ENCODE data around the gene GINS1. TPM values are rescaled to one million over a fixed set of nuclear protein-coding genes. Genes with fewer than 3 reads are reported as not detected.

GINS1 gene
- total and polyA plus RNA-seq, 2 donors (not counting 3 experiments of a cell fraction or from before 2014, with no cell fraction given) = 8.2 to 26.3 TPM

DNA sequence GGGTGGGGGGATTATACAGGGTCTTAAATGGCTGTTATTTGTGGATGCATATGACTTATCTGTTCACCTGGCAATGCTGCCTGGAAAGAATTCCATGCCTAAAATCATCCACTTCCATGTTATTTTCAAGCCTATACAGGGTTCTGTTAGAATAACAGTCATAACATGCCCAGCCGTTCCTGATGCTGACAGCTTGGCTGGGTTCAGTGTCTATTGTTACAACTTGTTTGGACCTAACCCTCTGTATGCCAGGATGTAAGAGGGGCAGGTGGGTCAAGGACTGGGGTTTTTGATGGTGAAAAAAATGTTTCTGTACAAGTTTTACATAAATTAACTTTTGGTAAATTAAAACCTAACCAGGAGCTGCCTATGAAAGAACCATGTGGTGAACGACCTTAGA is 79.8 kb downstream of the GINS1 start:
- FAIRE-seq (no peak), DNase-seq (ENCODE audit: low read depth, low spot score) (peak; percentile 79)
- dilution Hi-C loops (cut with MboI; ENCODE audit: extremely low pct_ligation_motif_present, low sequenced_read_pairs) (no loop called here), intact Hi-C loops (cut with micrococcal nuclease) (loop anchor here (5.0 kb wide), 1 partner anchor 85 kb away; no protein-coding TSS in a partner anchor)
- H3K9me3 ChIP-seq (replicated peaks; ENCODE audit: control insufficient read depth, insufficient read depth, low read length) = no peaks in the 10 kb centered on the region
- peaks cover 33% of the 10 kb centered on the region for H3K4me1 ChIP-seq (ENCODE audit: control insufficient read depth, extremely low read depth, insufficient read depth, low read length)
- H4K20me1 ChIP-seq (replicated peaks; ENCODE audit: control insufficient read depth, extremely low read depth, insufficient read depth, low read length) = no peaks in the 10 kb centered on the region
- no peaks in the 10 kb centered on the region for H3K9me1 ChIP-seq (replicated peaks; ENCODE audit: control insufficient read depth, extremely low read depth, insufficient read depth, low read length)
- no peaks in the 10 kb centered on the region for H3K27me3 ChIP-seq (ENCODE audit: control insufficient read depth in 2 of 2, insufficient read depth in 2 of 2, low read length in 2 of 2)
- peaks cover 0 to 15% of the 10 kb centered on the region in 2 experiments for H3K36me3 ChIP-seq (ENCODE audit: control insufficient read depth in 2 of 2, extremely low read depth in 1 of 2, insufficient read depth in 2 of 2, low read length in 2 of 2)
- TF ChIP-seq POLR2A (IDR thresholded peaks at IDR 0.05; ENCODE audit: low read depth, low read length) (no peak), EZH2 (IDR thresholded peaks at IDR 0.05; ENCODE audit: borderline replicate concordance, low read depth, low read length, severe bottlenecking) (no peak)
- TF ChIP-seq, protein P1, sequence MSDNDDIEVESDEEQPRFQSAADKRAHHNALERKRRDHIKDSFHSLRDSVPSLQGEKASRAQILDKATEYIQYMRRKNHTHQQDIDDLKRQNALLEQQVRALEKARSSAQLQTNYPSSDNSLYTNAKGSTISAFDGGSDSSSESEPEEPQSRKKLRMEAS (IDR thresholded peaks at IDR 0.05; ENCODE audit: insufficient read depth, insufficient read length) = no peak
- ChIA-PET CTCF (interaction anchor here (0.9 to 1.8 kb wide), 5 partner anchors 11 to 88 kb away, joined by 3 to 5 read pairs (median 4); no protein-coding TSS in a partner anchor), POLR2A (no interaction called here)
- no peak overlapping the region for H3K4me3 ChIP-seq (replicated peaks in 1 of 3; ENCODE audit: insufficient read depth in 1 of 3, low read depth in 1 of 3, low read length in 3 of 3)
- H3K9ac ChIP-seq (replicated peaks; ENCODE audit: extremely low read depth, insufficient read depth, low read length) = no peak overlapping the region
- no TSS peak for BruUV-seq (replicated peaks)
- no peak overlapping the region for H3K4me2 ChIP-seq (ENCODE audit: insufficient read depth, low read length)
- no peak overlapping the region for H3K27ac ChIP-seq (ENCODE audit: insufficient read depth, low read depth, low read length)
- no peaks in the 10 kb centered on the region for H3K79me2 ChIP-seq (ENCODE audit: control insufficient read depth, insufficient read depth, low read length)
- no peak overlapping the region for H2AFZ ChIP-seq (ENCODE audit: low read depth, low read length)

GRCh38 chr20:25487975-25488374 is 80.5 kb downstream of the GINS1 start:
- Histone ChIP-seq H3K36me3 (ENCODE audit: control insufficient read depth in 2 of 2, extremely low read depth in 1 of 2, insufficient read depth in 2 of 2, low read length in 2 of 2) (peaks cover 0 to 15% of the 10 kb centered on the region in 2 experiments), H3K79me2 (ENCODE audit: control insufficient read depth, insufficient read depth, low read length) (no peaks in the 10 kb centered on the region), H3K4me3 (replicated peaks in 1 of 3; ENCODE audit: insufficient read depth in 1 of 3, low read depth in 1 of 3, low read length in 3 of 3) (no peak overlapping the region), H3K4me1 (ENCODE audit: control insufficient read depth, extremely low read depth, insufficient read depth, low read length) (peaks cover 33% of the 10 kb centered on the region), H3K27ac (ENCODE audit: insufficient read depth, low read depth, low read length) (no peak overlapping the region), H3K9ac (replicated peaks; ENCODE audit: extremely low read depth, insufficient read depth, low read length) (no peak overlapping the region), H3K4me2 (ENCODE audit: insufficient read depth, low read length) (no peak overlapping the region), H4K20me1 (replicated peaks; ENCODE audit: control insufficient read depth, extremely low read depth, insufficient read depth, low read length) (no peaks in the 10 kb centered on the region), H3K9me3 (replicated peaks; ENCODE audit: control insufficient read depth, insufficient read depth, low read length) (no peaks in the 10 kb centered on the region), H2AFZ (ENCODE audit: low read depth, low read length) (no peak overlapping the region), H3K9me1 (replicated peaks; ENCODE audit: control insufficient read depth, extremely low read depth, insufficient read depth, low read length) (no peaks in the 10 kb centered on the region), H3K27me3 (ENCODE audit: control insufficient read depth in 2 of 2, insufficient read depth in 2 of 2, low read length in 2 of 2) (no peaks in the 10 kb centered on the region)
- ChIA-PET CTCF (interaction anchor here (1.2 to 1.8 kb wide), 3 partner anchors 12 to 20 kb away, joined by 4 to 5 read pairs (median 4); no protein-coding TSS in a partner anchor), POLR2A (no interaction called here)
- DNase-seq (ENCODE audit: low read depth, low spot score) = no peak
- dilution Hi-C loops (cut with MboI; ENCODE audit: extremely low pct_ligation_motif_present, low sequenced_read_pairs) (no loop called here), intact Hi-C loops (cut with micrococcal nuclease) (loop anchor here (5.0 kb wide), 1 partner anchor 84 kb away; no protein-coding TSS in a partner anchor)
- FAIRE-seq = no peak
- TF ChIP-seq POLR2AphosphoS5 (IDR thresholded peaks at IDR 0.05; ENCODE audit: insufficient read depth, low read depth, low read length) (no peak), POLR2A (IDR thresholded peaks at IDR 0.05; ENCODE audit: low read depth, low read length) (no peak), MYC (IDR thresholded peaks at IDR 0.05; ENCODE audit: low read depth, low read length) (no peak), EZH2 (IDR thresholded peaks at IDR 0.05; ENCODE audit: borderline replicate concordance, low read depth, low read length, severe bottlenecking) (no peak), JUN (IDR thresholded peaks at IDR 0.05; ENCODE audit: borderline replicate concordance, insufficient read depth, insufficient read length, low read depth) (no peak), FOS (IDR thresholded peaks at IDR 0.05; ENCODE audit: borderline replicate concordance, insufficient read depth, low read length) (no peak), GATA2 (IDR thresholded peaks at IDR 0.05; ENCODE audit: insufficient read depth, insufficient read length, low read depth, low read length) (no peak)
- TF ChIP-seq, protein P2, sequence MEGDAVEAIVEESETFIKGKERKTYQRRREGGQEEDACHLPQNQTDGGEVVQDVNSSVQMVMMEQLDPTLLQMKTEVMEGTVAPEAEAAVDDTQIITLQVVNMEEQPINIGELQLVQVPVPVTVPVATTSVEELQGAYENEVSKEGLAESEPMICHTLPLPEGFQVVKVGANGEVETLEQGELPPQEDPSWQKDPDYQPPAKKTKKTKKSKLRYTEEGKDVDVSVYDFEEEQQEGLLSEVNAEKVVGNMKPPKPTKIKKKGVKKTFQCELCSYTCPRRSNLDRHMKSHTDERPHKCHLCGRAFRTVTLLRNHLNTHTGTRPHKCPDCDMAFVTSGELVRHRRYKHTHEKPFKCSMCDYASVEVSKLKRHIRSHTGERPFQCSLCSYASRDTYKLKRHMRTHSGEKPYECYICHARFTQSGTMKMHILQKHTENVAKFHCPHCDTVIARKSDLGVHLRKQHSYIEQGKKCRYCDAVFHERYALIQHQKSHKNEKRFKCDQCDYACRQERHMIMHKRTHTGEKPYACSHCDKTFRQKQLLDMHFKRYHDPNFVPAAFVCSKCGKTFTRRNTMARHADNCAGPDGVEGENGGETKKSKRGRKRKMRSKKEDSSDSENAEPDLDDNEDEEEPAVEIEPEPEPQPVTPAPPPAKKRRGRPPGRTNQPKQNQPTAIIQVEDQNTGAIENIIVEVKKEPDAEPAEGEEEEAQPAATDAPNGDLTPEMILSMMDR (IDR thresholded peaks at IDR 0.05; ENCODE audit: extremely low read depth in 1 of 2, insufficient read depth in 1 of 2, low read depth in 1 of 2, low read length in 2 of 2) = no peak
- TF ChIP-seq, protein P1 (IDR thresholded peaks at IDR 0.05; ENCODE audit: insufficient read depth, insufficient read length) = no peak
- no TSS peak for BruUV-seq (replicated peaks)

Data from endothelial cell of umbilical vein (primary cell).